Measurements from ENCODE around the gene ABCC5.

DNA sequence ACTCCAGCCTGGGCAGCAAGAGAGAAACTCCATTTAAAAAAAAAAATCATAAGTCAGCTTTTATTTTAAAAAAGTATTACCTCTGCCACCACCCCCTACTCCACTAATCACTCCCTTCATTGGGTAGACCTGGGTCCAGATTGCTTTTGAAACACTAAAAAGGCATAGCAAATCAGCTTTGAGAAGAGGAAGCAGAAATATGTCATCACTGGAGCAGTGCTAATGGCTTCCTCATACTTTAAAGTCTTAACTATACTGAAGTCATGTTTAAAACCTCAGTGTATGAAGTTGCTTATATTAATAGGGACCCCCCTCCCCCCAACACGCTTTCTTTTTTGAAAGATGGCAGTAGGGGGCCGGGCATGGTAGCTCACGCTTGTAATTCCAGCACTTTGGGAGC lies 12.9 kb upstream of the ABCC5 start:
- no peak for TF ChIP-seq CTCF (conservative IDR thresholded peaks at IDR 0.05; ENCODE audit: low read length)
- TF ChIP-seq EZH2phosphoT487 (IDR thresholded peaks at IDR 0.05; ENCODE audit: borderline replicate concordance), result no peak

Data from Loucy (cell line).